ENCODE measurements around the gene COL24A1.
"Not testable (repeated sequence)": the region's sequence is repeated elsewhere in the genome, so short reads cannot be mapped to it uniquely, and the experiment has no call there.

Gene COL24A1

GRCh38 chr1:85863639-85864038 lies 292.9 kb downstream of the COL24A1 start:
- not testable (repeated sequence) for H2BK120ac ChIP-seq (ENCODE audit: insufficient read depth, low read length, poor library complexity); H4K91ac ChIP-seq (ENCODE audit: low read depth, low read length); H3K23ac ChIP-seq (ENCODE audit: low read length); H3K4me2 ChIP-seq (ENCODE audit: low read length); H4K8ac ChIP-seq (ENCODE audit: low read depth, low read length); H3K4me3 ChIP-seq (ENCODE audit: low read depth, low read length); H3K4me1 ChIP-seq (ENCODE audit: control insufficient read depth in 1 of 2, insufficient read depth in 2 of 2, low read length in 2 of 2); H2BK12ac ChIP-seq (ENCODE audit: low read length); H2AFZ ChIP-seq (ENCODE audit: insufficient read depth, low read length, poor library complexity); H3K9ac ChIP-seq (ENCODE audit: low read length); H3K36me3 ChIP-seq (ENCODE audit: control insufficient read depth in 1 of 2, insufficient read depth in 2 of 2, low read length in 2 of 2); H3K14ac ChIP-seq (ENCODE audit: low read length); H3K27me3 ChIP-seq (ENCODE audit: insufficient read depth, low read length); DNase-seq; H2BK5ac ChIP-seq (ENCODE audit: low read depth, low read length, poor library complexity); H2AK5ac ChIP-seq (ENCODE audit: low read length); H3K9me3 ChIP-seq (ENCODE audit: insufficient read depth, low read depth, low read length); H3K79me1 ChIP-seq (ENCODE audit: low read length); H3K4ac ChIP-seq (ENCODE audit: low read depth, low read length); H3K18ac ChIP-seq (ENCODE audit: low read length); H4K12ac ChIP-seq (ENCODE audit: low read depth, low read length); H3K79me2 ChIP-seq (ENCODE audit: control insufficient read depth, insufficient read depth, low read length, poor library complexity); H3K27ac ChIP-seq (ENCODE audit: low read depth, low read length)
- WGBS (ENCODE audit: extremely low coverage, insufficient coverage, insufficient read length): no CpG with 5 or more reads among the region's 1 CpG

GRCh38 chr1:85862456-85862855 lies 294.1 kb downstream of the COL24A1 start:
- Histone ChIP-seq H3K79me2 (ENCODE audit: control insufficient read depth, insufficient read depth, low read length, poor library complexity) (no peaks in the 10 kb centered on the region), H3K4ac (ENCODE audit: low read depth, low read length) (no peak overlapping the region), H2AK5ac (ENCODE audit: low read length) (no peak overlapping the region), H3K4me3 (ENCODE audit: low read depth, low read length) (no peak overlapping the region), H2BK5ac (ENCODE audit: low read depth, low read length, poor library complexity) (no peak overlapping the region), H4K12ac (ENCODE audit: low read depth, low read length) (no peak overlapping the region), H2AFZ (ENCODE audit: insufficient read depth, low read length, poor library complexity) (no peak overlapping the region), H3K18ac (ENCODE audit: low read length) (no peak overlapping the region), H4K91ac (ENCODE audit: low read depth, low read length) (no peak overlapping the region), H3K27ac (ENCODE audit: low read depth, low read length) (no peak overlapping the region), H2BK12ac (ENCODE audit: low read length) (no peak overlapping the region), H3K23ac (ENCODE audit: low read length) (no peak overlapping the region), H4K8ac (ENCODE audit: low read depth, low read length) (no peak overlapping the region), H3K4me1 (ENCODE audit: control insufficient read depth in 1 of 2, insufficient read depth in 2 of 2, low read length in 2 of 2) (no peaks in the 10 kb centered on the region), H3K14ac (ENCODE audit: low read length) (no peak overlapping the region), H2BK120ac (ENCODE audit: insufficient read depth, low read length, poor library complexity) (no peak overlapping the region), H3K4me2 (ENCODE audit: low read length) (no peak overlapping the region), H3K27me3 (ENCODE audit: insufficient read depth, low read length) (no peaks in the 10 kb centered on the region), H3K9ac (ENCODE audit: low read length) (no peak overlapping the region), H3K9me3 (ENCODE audit: insufficient read depth, low read depth, low read length) (no peaks in the 10 kb centered on the region), H3K36me3 (ENCODE audit: control insufficient read depth in 1 of 2, insufficient read depth in 2 of 2, low read length in 2 of 2) (no peaks in the 10 kb centered on the region), H3K79me1 (ENCODE audit: low read length) (no peaks in the 10 kb centered on the region)
- no CpG with 5 or more reads among the region's 1 CpG for whole genome bisulfite sequencing (ENCODE audit: extremely low coverage, insufficient coverage, insufficient read length)
- no peak for DNase-seq

DNA sequence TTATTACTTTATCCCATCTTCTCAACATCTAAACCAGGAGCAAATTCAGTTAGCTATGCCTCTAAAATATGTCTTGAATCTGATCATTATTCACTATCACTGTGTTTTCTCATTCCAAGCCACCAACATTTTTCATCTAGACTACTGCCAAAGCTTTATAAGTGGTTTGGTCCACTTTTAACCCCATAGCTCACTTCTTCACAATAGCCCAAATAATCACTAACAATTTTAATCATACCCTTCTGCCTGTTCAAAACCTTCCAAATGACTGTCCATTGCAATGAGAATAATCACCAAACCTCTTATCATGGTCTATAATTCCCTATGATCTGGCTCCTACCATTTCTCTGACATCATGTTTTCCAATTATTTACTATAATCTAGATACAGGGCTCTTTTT lies 298.6 kb downstream of the COL24A1 start:
- no peak overlapping the region for H3K23ac ChIP-seq (ENCODE audit: low read length)
- no peak overlapping the region for H3K4me3 ChIP-seq (ENCODE audit: low read depth, low read length)
- no peaks in the 10 kb centered on the region for H3K36me3 ChIP-seq (ENCODE audit: control insufficient read depth in 1 of 2, insufficient read depth in 2 of 2, low read length in 2 of 2)
- H3K14ac ChIP-seq (ENCODE audit: low read length): no peak overlapping the region
- no peak overlapping the region for H3K18ac ChIP-seq (ENCODE audit: low read length)
- H2AFZ ChIP-seq (ENCODE audit: insufficient read depth, low read length, poor library complexity): no peak overlapping the region
- H4K8ac ChIP-seq (ENCODE audit: low read depth, low read length): no peak overlapping the region
- H4K12ac ChIP-seq (ENCODE audit: low read depth, low read length): no peak overlapping the region
- H2BK120ac ChIP-seq (ENCODE audit: insufficient read depth, low read length, poor library complexity): no peak overlapping the region
- H2AK5ac ChIP-seq (ENCODE audit: low read length): no peak overlapping the region
- H2BK5ac ChIP-seq (ENCODE audit: low read depth, low read length, poor library complexity): no peak overlapping the region
- no peaks in the 10 kb centered on the region for H3K4me1 ChIP-seq (ENCODE audit: control insufficient read depth in 1 of 2, insufficient read depth in 2 of 2, low read length in 2 of 2)
- no peak overlapping the region for H3K4ac ChIP-seq (ENCODE audit: low read depth, low read length)
- H3K27ac ChIP-seq (ENCODE audit: low read depth, low read length): no peak overlapping the region
- H3K9ac ChIP-seq (ENCODE audit: low read length): no peak overlapping the region
- no peak for DNase-seq
- no peaks in the 10 kb centered on the region for H3K79me2 ChIP-seq (ENCODE audit: control insufficient read depth, insufficient read depth, low read length, poor library complexity)
- H3K9me3 ChIP-seq (ENCODE audit: insufficient read depth, low read depth, low read length): no peaks in the 10 kb centered on the region
- H2BK12ac ChIP-seq (ENCODE audit: low read length): no peak overlapping the region
- H3K79me1 ChIP-seq (ENCODE audit: low read length): no peaks in the 10 kb centered on the region
- H3K27me3 ChIP-seq (ENCODE audit: insufficient read depth, low read length): no peaks in the 10 kb centered on the region
- H4K91ac ChIP-seq (ENCODE audit: low read depth, low read length): no peak overlapping the region
- no peak overlapping the region for H3K4me2 ChIP-seq (ENCODE audit: low read length)

DNA sequence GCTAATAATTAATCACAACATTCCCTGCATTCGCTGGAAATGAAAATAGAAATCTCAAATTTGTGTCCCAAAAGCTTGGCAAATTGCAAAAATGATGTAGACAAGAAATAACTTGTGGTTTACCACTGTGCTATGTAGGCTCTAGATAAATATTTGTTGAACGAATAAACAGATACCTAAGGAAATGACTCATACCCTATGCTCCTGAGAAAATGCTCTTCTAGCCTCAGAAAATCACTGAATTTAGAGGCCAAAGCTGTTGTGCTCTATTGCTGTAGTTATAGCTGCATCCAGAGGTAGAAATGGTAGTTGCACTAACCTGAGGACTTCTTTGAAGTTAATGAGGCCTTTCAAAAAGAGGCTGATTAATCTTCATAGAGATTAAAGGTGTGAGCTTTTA lies 306.3 kb downstream of the COL24A1 start:
- H3K18ac ChIP-seq (ENCODE audit: low read length): no peak overlapping the region
- H3K4me3 ChIP-seq (ENCODE audit: low read depth, low read length): no peak overlapping the region
- H3K79me2 ChIP-seq (ENCODE audit: control insufficient read depth, insufficient read depth, low read length, poor library complexity): no peaks in the 10 kb centered on the region
- H3K4me1 ChIP-seq (ENCODE audit: control insufficient read depth in 1 of 2, insufficient read depth in 2 of 2, low read length in 2 of 2): no peaks in the 10 kb centered on the region
- H2AK5ac ChIP-seq (ENCODE audit: low read length): no peak overlapping the region
- no CpG with 5 or more reads among the region's 2 CpGs for WGBS (ENCODE audit: extremely low coverage, insufficient coverage, insufficient read length)
- H3K9ac ChIP-seq (ENCODE audit: low read length): no peak overlapping the region
- no peak overlapping the region for H4K8ac ChIP-seq (ENCODE audit: low read depth, low read length)
- H2BK5ac ChIP-seq (ENCODE audit: low read depth, low read length, poor library complexity): no peak overlapping the region
- H3K27ac ChIP-seq (ENCODE audit: low read depth, low read length): no peak overlapping the region
- H2AFZ ChIP-seq (ENCODE audit: insufficient read depth, low read length, poor library complexity): no peak overlapping the region
- no peak overlapping the region for H4K91ac ChIP-seq (ENCODE audit: low read depth, low read length)
- H4K12ac ChIP-seq (ENCODE audit: low read depth, low read length): no peak overlapping the region
- H3K4ac ChIP-seq (ENCODE audit: low read depth, low read length): no peak overlapping the region
- H3K36me3 ChIP-seq (ENCODE audit: control insufficient read depth in 1 of 2, insufficient read depth in 2 of 2, low read length in 2 of 2): no peaks in the 10 kb centered on the region
- H3K27me3 ChIP-seq (ENCODE audit: insufficient read depth, low read length): no peaks in the 10 kb centered on the region
- no peaks in the 10 kb centered on the region for H3K79me1 ChIP-seq (ENCODE audit: low read length)
- H3K9me3 ChIP-seq (ENCODE audit: insufficient read depth, low read depth, low read length): no peaks in the 10 kb centered on the region
- no peak overlapping the region for H2BK12ac ChIP-seq (ENCODE audit: low read length)
- H2BK120ac ChIP-seq (ENCODE audit: insufficient read depth, low read length, poor library complexity): no peak overlapping the region
- no peak overlapping the region for H3K4me2 ChIP-seq (ENCODE audit: low read length)
- no peak overlapping the region for H3K14ac ChIP-seq (ENCODE audit: low read length)
- peak in 1 of 2 donors; percentile 47 for DNase-seq
- H3K23ac ChIP-seq (ENCODE audit: low read length): no peak overlapping the region

- no peak overlapping the region for H3K18ac ChIP-seq (ENCODE audit: low read length)
- no peak overlapping the region for H2BK120ac ChIP-seq (ENCODE audit: insufficient read depth, low read length, poor library complexity)
- H3K14ac ChIP-seq (ENCODE audit: low read length): no peak overlapping the region
- H3K79me2 ChIP-seq (ENCODE audit: control insufficient read depth, insufficient read depth, low read length, poor library complexity): no peaks in the 10 kb centered on the region
- H4K12ac ChIP-seq (ENCODE audit: low read depth, low read length): no peak overlapping the region
- DNase-seq: no peak
- H3K4me1 ChIP-seq (ENCODE audit: control insufficient read depth in 1 of 2, insufficient read depth in 2 of 2, low read length in 2 of 2): no peaks in the 10 kb centered on the region
- no peaks in the 10 kb centered on the region for H3K79me1 ChIP-seq (ENCODE audit: low read length)
- no peaks in the 10 kb centered on the region for H3K9me3 ChIP-seq (ENCODE audit: insufficient read depth, low read depth, low read length)
- no CpG with 5 or more reads among the region's 4 CpGs for WGBS (ENCODE audit: extremely low coverage, insufficient coverage, insufficient read length)
- no peak overlapping the region for H2BK12ac ChIP-seq (ENCODE audit: low read length)
- no peak overlapping the region for H2AK5ac ChIP-seq (ENCODE audit: low read length)
- H3K27me3 ChIP-seq (ENCODE audit: insufficient read depth, low read length): no peaks in the 10 kb centered on the region
- no peak overlapping the region for H3K4me3 ChIP-seq (ENCODE audit: low read depth, low read length)
- H3K4ac ChIP-seq (ENCODE audit: low read depth, low read length): no peak overlapping the region
- H3K27ac ChIP-seq (ENCODE audit: low read depth, low read length): no peak overlapping the region
- H3K23ac ChIP-seq (ENCODE audit: low read length): no peak overlapping the region
- H4K8ac ChIP-seq (ENCODE audit: low read depth, low read length): no peak overlapping the region
- no peak overlapping the region for H3K9ac ChIP-seq (ENCODE audit: low read length)
- no peaks in the 10 kb centered on the region for H3K36me3 ChIP-seq (ENCODE audit: control insufficient read depth in 1 of 2, insufficient read depth in 2 of 2, low read length in 2 of 2)
- no peak overlapping the region for H3K4me2 ChIP-seq (ENCODE audit: low read length)
- no peak overlapping the region for H4K91ac ChIP-seq (ENCODE audit: low read depth, low read length)
- H2AFZ ChIP-seq (ENCODE audit: insufficient read depth, low read length, poor library complexity): no peak overlapping the region
- H2BK5ac ChIP-seq (ENCODE audit: low read depth, low read length, poor library complexity): no peak overlapping the region
Observed at GRCh38 chr1:85849660-85850059, 306.9 kb downstream of the COL24A1 start.
